ENCODE measurements around the gene CFAP74. TPM values are rescaled to one million over a fixed set of nuclear protein-coding genes. Genes with fewer than 3 reads are reported as not detected.

The CFAP74 gene
- total and polyA plus RNA-seq, 2 donors (not counting 3 experiments of a cell fraction or from before 2014, with no cell fraction given) = not detected

- intact Hi-C loops (cut with micrococcal nuclease) = no loop called here
- no peak for FAIRE-seq
- Histone ChIP-seq H3K9me3 (replicated peaks; ENCODE audit: control insufficient read depth, insufficient read depth, low read length) (no peaks in the 10 kb centered on the region), H2AFZ (ENCODE audit: low read depth, low read length) (no peak overlapping the region), H3K36me3 (ENCODE audit: control insufficient read depth in 2 of 2, extremely low read depth in 1 of 2, insufficient read depth in 2 of 2, low read length in 2 of 2) (no peaks in the 10 kb centered on the region), H4K20me1 (replicated peaks; ENCODE audit: control insufficient read depth, extremely low read depth, insufficient read depth, low read length) (no peaks in the 10 kb centered on the region), H3K79me2 (ENCODE audit: control insufficient read depth, insufficient read depth, low read length) (no peaks in the 10 kb centered on the region), H3K4me2 (ENCODE audit: insufficient read depth, low read length) (no peak overlapping the region), H3K9me1 (replicated peaks; ENCODE audit: control insufficient read depth, extremely low read depth, insufficient read depth, low read length) (no peaks in the 10 kb centered on the region), H3K9ac (replicated peaks; ENCODE audit: extremely low read depth, insufficient read depth, low read length) (no peak overlapping the region), H3K4me1 (ENCODE audit: control insufficient read depth, extremely low read depth, insufficient read depth, low read length) (no peaks in the 10 kb centered on the region), H3K4me3 (replicated peaks in 1 of 3; ENCODE audit: insufficient read depth in 1 of 3, low read depth in 1 of 3, low read length in 3 of 3) (no peak overlapping the region), H3K27me3 (ENCODE audit: control insufficient read depth in 2 of 2, insufficient read depth in 2 of 2, low read length in 2 of 2) (no peaks in the 10 kb centered on the region), H3K27ac (ENCODE audit: insufficient read depth, low read depth, low read length) (no peak overlapping the region)
- ChIA-PET POLR2A (no interaction called here), CTCF (no interaction called here)
- no peak for TF ChIP-seq POLR2A (IDR thresholded peaks at IDR 0.05; ENCODE audit: low read depth, low read length)
- TF ChIP-seq POLR2AphosphoS5 (IDR thresholded peaks at IDR 0.05; ENCODE audit: insufficient read depth, low read depth, low read length) = no peak
- no peak for TF ChIP-seq FOS (IDR thresholded peaks at IDR 0.05; ENCODE audit: borderline replicate concordance, insufficient read depth, low read length)
- TF ChIP-seq MAX (IDR thresholded peaks at IDR 0.05; ENCODE audit: insufficient read depth, insufficient read length) = no peak
- no peak for TF ChIP-seq MYC (IDR thresholded peaks at IDR 0.05; ENCODE audit: low read depth, low read length)
- TF ChIP-seq JUN (IDR thresholded peaks at IDR 0.05; ENCODE audit: borderline replicate concordance, insufficient read depth, insufficient read length, low read depth) = no peak
- TF ChIP-seq, protein P1, sequence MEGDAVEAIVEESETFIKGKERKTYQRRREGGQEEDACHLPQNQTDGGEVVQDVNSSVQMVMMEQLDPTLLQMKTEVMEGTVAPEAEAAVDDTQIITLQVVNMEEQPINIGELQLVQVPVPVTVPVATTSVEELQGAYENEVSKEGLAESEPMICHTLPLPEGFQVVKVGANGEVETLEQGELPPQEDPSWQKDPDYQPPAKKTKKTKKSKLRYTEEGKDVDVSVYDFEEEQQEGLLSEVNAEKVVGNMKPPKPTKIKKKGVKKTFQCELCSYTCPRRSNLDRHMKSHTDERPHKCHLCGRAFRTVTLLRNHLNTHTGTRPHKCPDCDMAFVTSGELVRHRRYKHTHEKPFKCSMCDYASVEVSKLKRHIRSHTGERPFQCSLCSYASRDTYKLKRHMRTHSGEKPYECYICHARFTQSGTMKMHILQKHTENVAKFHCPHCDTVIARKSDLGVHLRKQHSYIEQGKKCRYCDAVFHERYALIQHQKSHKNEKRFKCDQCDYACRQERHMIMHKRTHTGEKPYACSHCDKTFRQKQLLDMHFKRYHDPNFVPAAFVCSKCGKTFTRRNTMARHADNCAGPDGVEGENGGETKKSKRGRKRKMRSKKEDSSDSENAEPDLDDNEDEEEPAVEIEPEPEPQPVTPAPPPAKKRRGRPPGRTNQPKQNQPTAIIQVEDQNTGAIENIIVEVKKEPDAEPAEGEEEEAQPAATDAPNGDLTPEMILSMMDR (IDR thresholded peaks at IDR 0.05; ENCODE audit: extremely low read depth in 1 of 2, insufficient read depth in 1 of 2, low read depth in 1 of 2, low read length in 2 of 2) = no peak
- no peak for TF ChIP-seq EZH2 (IDR thresholded peaks at IDR 0.05; ENCODE audit: borderline replicate concordance, low read depth, low read length, severe bottlenecking)
- dilution Hi-C loops (cut with MboI; ENCODE audit: extremely low pct_ligation_motif_present, low sequenced_read_pairs) = no loop called here
- no TSS peak for BruUV-seq (replicated peaks)
- no peak for DNase-seq (ENCODE audit: low read depth, low spot score)
Observed at GRCh38 chr1:1973716-1974642, 29.6 kb downstream of the CFAP74 start.

Measured in endothelial cell of umbilical vein (primary cell).